IPS-18c (cell line): ENCODE measurements around the gene ZNF627.

Source experiments
- H3K4me3 ChIP-seq: 2 replicates; pipeline ENCODE4 v1.7.0; 2013; ENCODE audit warnings: low read depth, mild to moderate bottlenecking, low read length, moderate library complexity; ENCODE audit not compliant: insufficient read depth
- H3K9me3 ChIP-seq: one replicate; pipeline ENCODE4 v1.6.1; 2013; ENCODE audit warnings: mild to moderate bottlenecking, low read length, moderate library complexity; ENCODE audit not compliant: control insufficient read depth, insufficient read depth

Gene ZNF627

GRCh38 chr19:11652056-11652455, 54.8 kb downstream of the ZNF627 start:
- Histone ChIP-seq H3K9me3 (peaks cover 13% of the 10 kb centered on the region), H3K4me3 (no peak overlapping the region)

GRCh38 chr19:11652492-11652891, 55.2 kb downstream of the ZNF627 start:
- no peak overlapping the region for H3K4me3 ChIP-seq
- peaks cover 13% of the 10 kb centered on the region for H3K9me3 ChIP-seq

- peaks cover 8% of the 10 kb centered on the region for H3K9me3 ChIP-seq
- no peak overlapping the region for H3K4me3 ChIP-seq
These were observed 59.3 kb downstream of the ZNF627 start for GRCh38 chr19:11656535-11656934.

- no peak overlapping the region for H3K4me3 ChIP-seq
- H3K9me3 ChIP-seq: peaks cover 8% of the 10 kb centered on the region
These were observed 60.0 kb downstream of the ZNF627 start for GRCh38 chr19:11657307-11657706.

- H3K9me3 ChIP-seq: peaks cover 7% of the 10 kb centered on the region
These were observed 61.7 kb downstream of the ZNF627 start for GRCh38 chr19:11658970-11659369.

GRCh38 chr19:11659612-11660011, 62.3 kb downstream of the ZNF627 start:
- peaks cover under 1% of the 10 kb centered on the region for H3K9me3 ChIP-seq
- H3K4me3 ChIP-seq: no peak overlapping the region

More at GRCh38 chr19:11658970-11659369, 61.7 kb downstream of the ZNF627 start:
- H3K4me3 ChIP-seq: no peak overlapping the region

- H3K4me3 ChIP-seq: no peak overlapping the region
- H3K9me3 ChIP-seq: no peaks in the 10 kb centered on the region
These were observed 65.0 kb downstream of the ZNF627 start for GRCh38 chr19:11662278-11662677.

- Histone ChIP-seq H3K4me3 (no peak overlapping the region), H3K9me3 (no peaks in the 10 kb centered on the region)
These were observed 65.9 kb downstream of the ZNF627 start for GRCh38 chr19:11663181-11663591.
